8988T (cell line): ENCODE measurements around the gene ALAS1.

ENCODE experiments used
- DNase-seq: peaks from one replicate; pipeline ENCODE4 v3.0.0; 2011

ALAS1 gene

DNA sequence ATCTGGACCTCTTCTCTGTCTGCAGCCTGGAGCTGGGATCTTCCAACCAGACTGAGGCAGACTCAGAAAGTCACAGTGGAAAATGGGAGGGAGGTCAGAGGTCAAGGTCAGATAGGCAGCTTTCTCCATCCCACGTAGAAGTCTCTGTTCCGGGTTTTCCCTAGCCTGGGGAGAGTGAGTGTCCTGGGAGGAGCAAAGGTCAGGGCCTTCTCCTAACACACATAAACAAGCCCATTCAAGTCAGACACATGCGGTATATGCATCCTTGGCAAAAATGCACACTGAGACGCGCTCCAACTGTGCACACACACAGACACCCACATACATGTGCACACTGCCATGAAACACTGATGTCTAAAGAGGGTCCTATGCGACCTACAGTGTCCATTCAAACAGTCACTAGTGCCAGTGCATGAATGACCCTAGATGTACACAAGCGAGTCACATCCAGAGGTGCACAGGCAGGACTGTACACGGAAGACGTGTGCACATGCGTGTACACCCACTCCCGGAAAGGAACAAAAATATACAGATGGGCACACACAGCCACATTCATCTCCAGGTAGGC is 40.3 kb downstream of the ALAS1 start:
- no peak for DNase-seq

- DNase-seq, result peak; percentile 99
Observed at GRCh38 chr3:52238761-52239701, 41.1 kb downstream of the ALAS1 start, which contains the start of gene TWF2. Gene TWF2 (minus strand): TSS chr3:52239158. CDS start chr3:52239016, 142 bp downstream.

- DNase-seq, result peak; percentile 43
Observed at GRCh38 chr3:52240059-52240885, 42.3 kb downstream of the ALAS1 start.

DNA sequence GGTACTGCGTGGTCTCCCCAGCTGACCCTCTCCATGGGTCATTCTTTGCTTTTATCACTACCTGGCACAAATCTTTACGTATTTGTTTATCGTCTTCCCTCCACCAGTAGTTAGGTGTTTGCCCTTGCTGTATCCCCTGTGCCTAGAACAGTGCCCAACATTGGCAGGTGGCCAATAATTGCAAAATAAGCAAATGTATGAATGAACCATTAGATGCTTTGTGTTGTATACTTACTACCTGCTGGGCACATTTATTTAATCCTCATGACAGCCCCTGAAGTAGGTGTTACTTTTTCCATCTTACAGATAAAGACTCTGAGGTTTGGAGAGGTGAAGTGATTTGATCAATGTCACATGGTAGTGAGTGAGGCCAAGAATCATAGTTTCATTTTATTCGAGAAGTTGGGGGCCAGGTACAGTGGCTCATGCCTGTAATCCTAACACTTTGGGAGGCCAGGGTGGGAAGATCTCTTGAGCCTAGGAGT is 43.0 kb downstream of the ALAS1 start:
- DNase-seq, result no peak

GRCh38 chr3:52242039-52242438 is 44.1 kb downstream of the ALAS1 start:
- DNase-seq, result peak; percentile 10

- peak; percentile 63 for DNase-seq
Observed at GRCh38 chr3:52243791-52244628, 46.0 kb downstream of the ALAS1 start.

DNA sequence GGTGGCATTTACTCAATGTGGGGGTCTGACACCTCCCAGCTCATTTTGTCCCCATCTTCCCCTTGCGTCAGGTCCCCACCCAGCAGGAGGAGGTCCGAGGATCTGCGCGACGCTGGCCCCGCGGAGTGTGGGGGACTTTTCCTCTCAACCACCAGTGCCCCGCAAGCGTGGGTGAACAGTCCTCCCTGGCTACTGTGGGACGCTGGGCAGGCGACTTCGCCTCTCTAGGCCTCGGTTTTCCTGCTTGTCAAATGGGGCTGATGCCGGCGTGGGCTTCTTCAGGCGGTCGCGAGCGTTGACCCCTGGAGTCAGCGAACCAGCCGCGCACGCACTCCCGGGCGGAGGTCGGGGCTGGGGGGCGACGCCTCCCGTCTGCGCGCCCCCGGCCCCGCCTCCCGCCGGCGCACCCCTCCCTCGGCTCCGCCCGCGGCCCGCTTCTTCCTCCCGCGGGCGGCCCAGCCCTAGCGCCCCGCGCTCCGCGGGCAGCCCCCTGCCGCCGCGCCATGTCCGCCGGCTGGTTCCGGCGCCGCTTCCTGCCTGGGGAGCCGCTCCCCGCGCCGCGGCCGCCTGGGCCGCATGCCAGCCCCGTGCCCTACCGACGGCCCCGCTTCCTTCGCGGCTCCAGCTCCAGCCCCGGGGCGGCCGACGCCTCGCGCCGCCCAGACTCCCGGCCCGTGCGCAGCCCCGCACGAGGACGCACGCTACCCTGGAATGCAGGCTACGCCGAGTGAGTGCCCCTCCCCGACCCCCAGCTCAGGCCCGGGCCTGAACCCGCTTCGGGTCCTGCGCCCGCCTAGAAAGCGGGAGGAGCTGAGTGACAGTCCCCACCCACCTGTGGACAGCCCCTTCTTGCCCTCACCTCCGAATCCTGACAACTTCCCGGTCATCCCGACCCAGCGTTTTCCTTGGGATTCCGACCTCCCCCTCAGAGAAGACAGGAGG is 47.6 kb downstream of the ALAS1 start, which contains the start of gene PPM1M:
Gene PPM1M (plus strand): TSS at position 438 of the 942 bp plus-strand sequence. CDS start 66 bp downstream, at position 504.
- DNase-seq, result peak; percentile 90

DNA sequence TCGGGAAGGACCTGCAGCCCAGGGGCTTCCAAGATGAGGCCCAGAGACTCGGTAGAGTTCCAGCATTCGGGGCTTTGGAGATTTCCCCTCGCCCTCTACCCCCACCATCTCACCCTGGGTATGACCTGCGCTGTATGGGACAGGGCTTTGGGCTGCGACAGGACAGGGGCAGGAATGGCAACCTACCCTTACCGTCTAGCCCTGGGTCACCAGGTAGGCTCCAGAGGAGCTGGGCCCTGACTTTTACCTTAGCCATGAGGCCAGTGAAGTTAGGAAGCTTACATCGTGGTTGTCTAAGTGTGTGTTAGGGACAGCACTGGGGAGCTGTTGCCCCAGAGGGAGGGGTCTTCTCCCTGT is 48.3 kb downstream of the ALAS1 start:
- DNase-seq, result no peak

GRCh38 chr3:52246728-52247408 is 48.9 kb downstream of the ALAS1 start:
- no peak for DNase-seq

- DNase-seq, result no peak
Observed at GRCh38 chr3:52247409-52248164, 49.6 kb downstream of the ALAS1 start.

GRCh38 chr3:52248165-52248541 is 50.2 kb downstream of the ALAS1 start:
- DNase-seq, result no peak

DNA sequence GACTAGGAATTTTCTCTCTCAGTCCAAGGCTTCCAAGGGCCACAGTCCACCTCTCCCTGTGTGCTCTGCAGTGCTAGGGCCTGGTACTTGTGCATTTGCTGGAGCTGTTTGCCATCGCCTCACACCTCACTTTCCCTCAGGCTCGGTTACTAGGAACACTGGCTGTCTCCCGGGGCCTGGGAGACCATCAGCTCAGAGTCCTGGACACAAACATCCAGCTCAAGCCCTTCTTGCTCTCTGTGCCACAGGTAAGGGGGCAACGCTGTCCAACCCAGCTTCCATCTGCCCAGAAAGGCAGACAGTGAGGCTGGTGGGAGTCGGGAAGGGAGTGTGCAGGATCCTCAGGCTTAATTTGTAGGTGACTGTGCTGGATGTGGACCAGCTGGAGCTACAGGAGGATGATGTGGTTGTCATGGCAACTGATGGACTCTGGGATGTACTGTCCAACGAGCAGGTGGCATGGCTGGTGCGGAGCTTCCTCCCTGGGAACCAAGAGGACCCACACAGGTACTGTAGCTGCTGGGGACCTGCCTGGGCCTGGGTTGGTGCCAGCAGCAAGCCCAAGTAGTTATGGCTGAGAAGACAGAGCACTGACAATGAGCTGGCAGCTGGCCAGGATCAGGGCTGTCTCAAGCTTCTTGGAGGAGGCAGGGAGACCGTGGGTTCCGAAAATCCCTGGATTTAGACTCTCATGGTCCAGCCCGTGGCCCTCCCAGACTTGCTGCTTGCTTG is 51.0 kb downstream of the ALAS1 start:
- no peak for DNase-seq

DNA sequence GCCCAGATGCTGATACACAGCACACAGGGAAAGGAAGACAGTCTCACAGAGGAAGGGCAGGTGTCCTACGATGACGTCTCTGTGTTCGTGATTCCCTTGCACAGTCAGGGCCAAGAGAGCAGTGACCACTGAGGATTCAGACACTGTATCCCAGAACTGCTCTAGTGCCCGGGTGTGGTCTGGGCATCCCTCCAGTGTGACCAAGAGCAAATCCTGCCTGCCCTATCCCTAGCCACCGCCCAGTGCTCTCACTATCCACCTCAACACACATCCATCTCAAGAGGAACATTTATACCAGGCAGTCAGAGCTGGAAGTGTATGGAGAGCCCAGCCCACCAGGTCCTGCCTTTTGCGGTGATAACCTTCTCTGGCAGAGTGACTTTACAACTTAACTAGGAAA is 51.7 kb downstream of the ALAS1 start:
- DNase-seq, result no peak

DNA sequence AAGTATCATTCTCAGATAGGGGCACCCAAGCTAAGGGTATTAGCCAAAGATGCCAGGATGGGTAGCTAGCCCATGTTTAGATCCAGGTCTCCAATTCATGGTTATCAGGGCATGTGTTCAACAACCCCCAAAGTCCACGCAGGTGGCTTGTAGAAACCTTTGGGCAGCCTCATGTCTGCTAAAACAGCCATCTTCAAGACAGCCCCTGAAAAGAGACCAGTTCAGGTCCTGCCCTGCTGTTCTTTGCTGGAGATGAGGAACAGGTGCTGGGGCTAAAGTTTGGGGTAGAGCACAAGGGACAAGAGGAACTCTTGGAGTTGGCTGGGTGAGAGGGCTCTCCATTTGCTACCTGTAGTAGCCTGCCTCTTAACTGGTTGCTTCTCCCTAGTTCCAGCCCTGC is 52.2 kb downstream of the ALAS1 start:
- no peak for DNase-seq

GRCh38 chr3:52253314-52254304 is 55.6 kb downstream of the ALAS1 start:
- DNase-seq, result no peak

GRCh38 chr3:52254608-52255007 is 56.6 kb downstream of the ALAS1 start:
- DNase-seq, result no peak

GRCh38 chr3:52256159-52256558 is 58.2 kb downstream of the ALAS1 start:
- no peak for DNase-seq

GRCh38 chr3:52256622-52257021 is 58.7 kb downstream of the ALAS1 start:
- DNase-seq, result no peak
